Measurements from ENCODE around the gene C2CD2L. TPM values are rescaled to one million over a fixed set of nuclear protein-coding genes. Genes with fewer than 3 reads are reported as not detected.
"Not testable (repeated sequence)": the region's sequence is repeated elsewhere in the genome, so short reads cannot be mapped to it uniquely, and the experiment has no call there.

The C2CD2L gene
- polyA plus RNA-seq, 2 of the 4 experiments (the other 2 are of a cell fraction) = 2.4 to 4.8 TPM

GRCh38 chr11:119160151-119160550 lies 53.0 kb downstream of the C2CD2L start:
- CTCF ChIA-PET = interaction anchor here (1.1 to 1.2 kb wide), 2 partner anchors 9 to 14 kb away, joined by 3 to 4 read pairs; no protein-coding TSS in a partner anchor
- TF ChIP-seq, protein P1, sequence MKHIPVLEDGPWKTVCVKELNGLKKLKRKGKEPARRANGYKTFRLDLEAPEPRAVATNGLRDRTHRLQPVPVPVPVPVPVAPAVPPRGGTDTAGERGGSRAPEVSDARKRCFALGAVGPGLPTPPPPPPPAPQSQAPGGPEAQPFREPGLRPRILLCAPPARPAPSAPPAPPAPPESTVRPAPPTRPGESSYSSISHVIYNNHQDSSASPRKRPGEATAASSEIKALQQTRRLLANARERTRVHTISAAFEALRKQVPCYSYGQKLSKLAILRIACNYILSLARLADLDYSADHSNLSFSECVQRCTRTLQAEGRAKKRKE (CRISPR knock-in tag; IDR thresholded peaks at IDR 0.05; ENCODE audit: low read depth) = no peak
- TF ChIP-seq JUN (IDR thresholded peaks at IDR 0.05) = no peak
- TF ChIP-seq EHMT2 (IDR thresholded peaks at IDR 0.05; ENCODE audit: low read depth) = no peak
- TF ChIP-seq MAFK (IDR thresholded peaks at IDR 0.05; ENCODE audit: partially characterized antibody) = no peak
- TF ChIP-seq POLR2A (IDR thresholded peaks at IDR 0.05; ENCODE audit: low read length) = no peak
- no peak for TF ChIP-seq FOXS1 (CRISPR knock-in tag; IDR thresholded peaks at IDR 0.05)
- TF ChIP-seq FOSL2 (IDR thresholded peaks at IDR 0.05) = no peak
- no peak for TF ChIP-seq FOSL2 (CRISPR knock-in tag; IDR thresholded peaks at IDR 0.05)
- DNase-seq (ENCODE audit: low read depth in 1 of 2, low spot score in 1 of 2) = no peak
- Histone ChIP-seq H3K27ac (no peak overlapping the region), H3K9me3 (no peaks in the 10 kb centered on the region), H3K4me3 (no peak overlapping the region), H3K4me2 (no peak overlapping the region), H3K4me1 (0 out of 3 replicates have a peak, but pooled peaks cover 2% of the 10 kb centered on the region)
- 95% methylated on average over 3 of the region's 9 CpGs for WGBS (ENCODE audit: missing lambda C conversion rate)
- POLR2A ChIA-PET = interaction anchor here (1.1 kb wide), 1 partner anchor 9 kb away, joined by 3 read pairs; no protein-coding TSS in a partner anchor
- no peak for FAIRE-seq
- ATAC-seq = no peak

DNA sequence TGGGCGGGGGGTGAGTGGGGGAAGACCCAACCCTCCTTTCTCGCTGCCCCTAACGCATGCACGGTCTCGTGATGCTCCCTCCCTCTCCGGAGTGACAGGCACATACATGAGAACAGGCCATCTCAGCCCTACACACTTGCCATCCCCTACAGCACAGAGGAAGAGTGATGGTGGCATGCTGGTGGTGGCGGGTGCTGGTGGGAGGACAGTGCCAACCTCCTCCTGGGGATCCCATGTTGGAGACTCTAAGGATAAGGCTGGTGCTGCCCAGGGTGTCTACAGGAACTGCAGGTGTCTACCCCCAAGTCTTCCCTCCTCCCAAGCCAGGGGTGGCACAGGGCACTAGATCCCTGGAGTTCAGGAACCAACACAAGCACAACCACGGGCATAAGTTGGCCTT lies 54.7 kb downstream of the C2CD2L start:
- TF ChIP-seq ZSCAN20 (CRISPR knock-in tag; IDR thresholded peaks at IDR 0.05) (no peak), GATA3 (IDR thresholded peaks at IDR 0.05; ENCODE audit: borderline replicate concordance) (no peak), RAD21 (conservative IDR thresholded peaks at IDR 0.05 in 1 of 2, IDR thresholded peaks at IDR 0.05 in 1 of 2) (no peak)
- no peak for ATAC-seq
- Histone ChIP-seq H3K4me1 (peaks cover 10% of the 10 kb centered on the region), H3K27ac (no peak overlapping the region), H3K9me3 (no peaks in the 10 kb centered on the region), H3K4me2 (no peak overlapping the region), H3K4me3 (no peak overlapping the region)
- POLR2A ChIA-PET = no interaction called here
- no peak for FAIRE-seq
- no peak for DNase-seq (ENCODE audit: low read depth in 1 of 2, low spot score in 1 of 2)
- CTCF ChIA-PET = no interaction called here
- 57% methylated on average over 7 of the region's 8 CpGs for WGBS (ENCODE audit: missing lambda C conversion rate)

DNA sequence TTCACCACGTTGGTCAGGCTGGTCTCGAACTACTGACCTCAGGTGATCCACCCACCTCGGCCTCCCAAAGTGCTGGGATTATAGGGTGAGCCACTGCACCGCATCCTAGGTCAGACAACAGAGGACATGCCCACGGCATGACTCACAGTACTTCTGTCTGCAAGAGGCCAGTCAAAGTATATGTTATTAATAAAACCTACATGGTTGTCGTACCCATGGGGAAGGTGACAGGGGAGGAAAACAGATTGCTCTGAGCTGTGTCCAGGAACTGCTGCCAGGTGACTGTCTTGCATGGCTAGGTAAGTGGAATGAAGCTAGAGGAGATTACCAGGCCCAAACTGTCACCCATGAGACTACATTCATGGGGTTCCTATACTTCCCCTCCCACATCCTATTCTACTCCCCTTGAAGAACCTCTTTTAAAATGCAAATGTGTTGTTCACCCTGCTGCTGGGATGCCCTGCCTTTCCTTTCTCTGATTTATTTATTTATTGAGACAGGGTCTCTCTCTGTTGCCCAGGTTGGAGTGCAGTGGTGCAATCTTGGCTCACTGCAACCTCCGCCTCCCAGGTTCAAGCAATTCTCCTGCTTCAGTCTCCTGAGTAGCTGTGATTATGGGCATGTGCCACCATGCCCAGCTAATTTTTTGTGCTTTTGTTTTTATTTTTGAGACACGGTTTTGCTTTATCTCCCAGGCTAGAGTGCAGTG lies 59.4 kb downstream of the C2CD2L start:
- WGBS (ENCODE audit: missing lambda C conversion rate) = 21% methylated on average over 8 of the region's 8 CpGs
- Histone ChIP-seq H3K9me3 (no peaks in the 10 kb centered on the region), H3K4me2 (peak overlapping the region; percentile 47), H3K4me1 (peaks cover 16% of the 10 kb centered on the region), H3K4me3 (no peak overlapping the region), H3K27ac (peak overlapping the region; percentile 30 to 95; a peak in 3 of 6 replicates)
- ATAC-seq = peak in 1 of 2 experiments; percentile 15; a peak in 2 of 6 replicates
- ChIA-PET POLR2A (no interaction called here), CTCF (interaction anchor here (0.6 to 1.8 kb wide), 8 partner anchors 8 to 74 kb away, joined by 3 to 5 read pairs (median 3); partner anchors contain the start of gene DPAGT1)
- no peak for FAIRE-seq
- DNase-seq (ENCODE audit: low read depth in 1 of 2, low spot score in 1 of 2) = peak; percentile 47 to 66
- no peak for TF ChIP-seq NFE2L2 (conservative IDR thresholded peaks at IDR 0.05; ENCODE audit: low read length)
- no peak for TF ChIP-seq HOXB5 (CRISPR knock-in tag; IDR thresholded peaks at IDR 0.05)
- TF ChIP-seq FOSL2 (IDR thresholded peaks at IDR 0.05) = no peak
- peak; percentile 36 for TF ChIP-seq FOSL2 (CRISPR knock-in tag; IDR thresholded peaks at IDR 0.05)
- TF ChIP-seq JUNB (IDR thresholded peaks at IDR 0.05) = no peak
- no peak for TF ChIP-seq RNF2 (IDR thresholded peaks at IDR 0.05; ENCODE audit: borderline replicate concordance, low read depth)

- H3K9me3 ChIP-seq; FAIRE-seq; POLR2A ChIA-PET; H3K4me3 ChIP-seq; DNase-seq (ENCODE audit: low read depth in 1 of 2, low spot score in 1 of 2); H3K4me2 ChIP-seq; ATAC-seq: not testable (repeated sequence)
- WGBS (ENCODE audit: missing lambda C conversion rate) = 85% methylated on average over 10 of the region's 10 CpGs
- Histone ChIP-seq H3K4me1 (peaks cover 16% of the 10 kb centered on the region), H3K27ac (peak overlapping the region in 1 of 2 experiments; percentile 95; a peak in 3 of 6 replicates)
- CTCF ChIA-PET = interaction anchor here (0.6 to 1.8 kb wide), 9 partner anchors 9 to 74 kb away, joined by 3 to 6 read pairs (median 3); partner anchors contain the start of gene DPAGT1
Observed at GRCh38 chr11:119167077-119167458, 59.9 kb downstream of the C2CD2L start.

DNA sequence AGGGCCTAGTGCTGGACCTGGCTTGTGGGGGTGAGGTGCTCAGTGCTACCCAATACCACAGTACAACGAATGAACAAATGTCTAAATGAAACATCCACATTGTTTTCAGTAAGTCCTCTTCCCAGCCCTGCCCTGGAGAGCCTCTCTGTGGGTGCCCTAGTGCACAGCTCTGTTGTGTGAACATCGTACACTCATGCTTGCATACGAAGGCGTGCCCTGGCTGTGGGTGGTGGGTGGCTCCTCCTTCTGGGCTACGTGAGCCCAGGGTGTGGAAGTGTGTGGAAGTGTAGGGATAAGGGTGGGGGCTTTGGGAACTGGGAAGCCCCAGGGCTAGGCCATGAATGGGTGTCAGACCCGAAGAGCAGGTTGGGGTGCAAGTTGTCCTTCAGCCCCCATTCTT lies 60.8 kb downstream of the C2CD2L start:
- Histone ChIP-seq H3K4me1 (peaks cover 16% of the 10 kb centered on the region), H3K4me2 (peak overlapping the region; percentile 34; the same call in 1 of the 3 replicates), H3K4me3 (no peak overlapping the region), H3K27ac (peak overlapping the region in 1 of 2 experiments; percentile 95; a peak in 2 of 6 replicates), H3K9me3 (no peaks in the 10 kb centered on the region)
- ATAC-seq (peak; percentile 41 to 47; a peak in 4 of 6 replicates), DNase-seq (ENCODE audit: low read depth in 1 of 2, low spot score in 1 of 2) (peak in 1 of 2 experiments; percentile 42), FAIRE-seq (no peak)
- POLR2A ChIA-PET = no interaction called here
- CTCF ChIA-PET = interaction anchor here (1.0 to 1.8 kb wide), 4 partner anchors 12 to 33 kb away, joined by 4 to 6 read pairs (median 4); no protein-coding TSS in a partner anchor
- WGBS (ENCODE audit: missing lambda C conversion rate) = 65% methylated on average over 5 of the region's 6 CpGs
- TF ChIP-seq NPAS2 (CRISPR knock-in tag; IDR thresholded peaks at IDR 0.05; ENCODE audit: borderline replicate concordance) (no peak), POLR2A (IDR thresholded peaks at IDR 0.05; ENCODE audit: low read length) (no peak), ESRRA (IDR thresholded peaks at IDR 0.05; ENCODE audit: borderline replicate concordance, low read length) (no peak), CHD4 (IDR thresholded peaks at IDR 0.05; ENCODE audit: borderline replicate concordance) (no peak), PBX3 (IDR thresholded peaks at IDR 0.05) (no peak), ZFP36 (IDR thresholded peaks at IDR 0.05; ENCODE audit: borderline replicate concordance, partially characterized antibody) (no peak), CTCF (IDR thresholded peaks at IDR 0.05) (no peak), HEYL (CRISPR knock-in tag; IDR thresholded peaks at IDR 0.05) (no peak), ZC3H11A (IDR thresholded peaks at IDR 0.05) (no peak), ZSCAN20 (CRISPR knock-in tag; IDR thresholded peaks at IDR 0.05) (no peak)

Measured in A549 (cell line).